Uterus (tissue), 2 donors: ENCODE data around the gene CDX1.

Source experiments
- POLR2A ChIP-seq, 2 donors: fragments of 450-650 bp; IDR thresholded peaks; one replicate each; pipeline ENCODE4 v1.6.1; 2016; ENCODE audit warnings: antibody characterized with exemption in 2 of 2, mild to moderate bottlenecking in 1 of 2, moderate library complexity in 1 of 2
- TF ChIP-seq, protein P1 (sequence below), 4 experiments: fragments of 200-600 bp in 2 of 4; fragments of 450-650 bp in 2 of 4; sonication (generic) in 2 of 4; IDR thresholded peaks; one replicate each; pipeline ENCODE4 v1.5.1; 2016 to 2019; ENCODE audit warnings: antibody characterized with exemption in 4 of 4, mild to moderate bottlenecking in 2 of 4, moderate library complexity in 1 of 4

DNA sequence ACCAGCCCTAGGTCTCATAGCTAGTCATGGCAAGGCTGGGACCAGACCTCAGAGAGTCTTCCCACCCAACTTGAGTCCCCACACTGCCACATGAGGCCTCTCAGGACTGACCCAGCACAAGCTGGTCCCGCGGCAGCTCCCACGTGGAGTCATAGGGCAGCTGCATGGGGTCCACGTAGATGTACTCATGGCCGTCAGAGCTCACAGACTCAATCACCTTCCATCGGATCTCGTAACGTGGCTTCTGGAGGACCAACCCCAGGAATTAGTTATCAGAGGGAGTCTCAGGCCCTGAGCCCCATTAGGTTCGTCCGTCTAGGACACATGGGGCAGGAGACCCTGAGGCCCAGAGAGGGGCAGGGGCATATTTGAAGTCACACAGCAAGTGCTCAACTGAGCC, 41.2 kb upstream of the CDX1 start:
- no peak for TF ChIP-seq POLR2A (IDR thresholded peaks at IDR 0.05)
- TF ChIP-seq, protein P1, sequence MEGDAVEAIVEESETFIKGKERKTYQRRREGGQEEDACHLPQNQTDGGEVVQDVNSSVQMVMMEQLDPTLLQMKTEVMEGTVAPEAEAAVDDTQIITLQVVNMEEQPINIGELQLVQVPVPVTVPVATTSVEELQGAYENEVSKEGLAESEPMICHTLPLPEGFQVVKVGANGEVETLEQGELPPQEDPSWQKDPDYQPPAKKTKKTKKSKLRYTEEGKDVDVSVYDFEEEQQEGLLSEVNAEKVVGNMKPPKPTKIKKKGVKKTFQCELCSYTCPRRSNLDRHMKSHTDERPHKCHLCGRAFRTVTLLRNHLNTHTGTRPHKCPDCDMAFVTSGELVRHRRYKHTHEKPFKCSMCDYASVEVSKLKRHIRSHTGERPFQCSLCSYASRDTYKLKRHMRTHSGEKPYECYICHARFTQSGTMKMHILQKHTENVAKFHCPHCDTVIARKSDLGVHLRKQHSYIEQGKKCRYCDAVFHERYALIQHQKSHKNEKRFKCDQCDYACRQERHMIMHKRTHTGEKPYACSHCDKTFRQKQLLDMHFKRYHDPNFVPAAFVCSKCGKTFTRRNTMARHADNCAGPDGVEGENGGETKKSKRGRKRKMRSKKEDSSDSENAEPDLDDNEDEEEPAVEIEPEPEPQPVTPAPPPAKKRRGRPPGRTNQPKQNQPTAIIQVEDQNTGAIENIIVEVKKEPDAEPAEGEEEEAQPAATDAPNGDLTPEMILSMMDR (IDR thresholded peaks at IDR 0.05), result no peak
